SKM-1 (cell line): ENCODE results near the gene NRIP3.
"Not testable (repeated sequence)": the region's sequence is repeated elsewhere in the genome, so short reads cannot be mapped to it uniquely, and the experiment has no call there.

Experiments
- DNase-seq: peaks from one replicate; lab custom pipeline; 2025; ENCODE audit not compliant: unreplicated experiment; lab: John Stamatoyannopoulos, UW

NRIP3 gene

GRCh38 chr11:8973121-8973520 lies 30.7 kb downstream of the NRIP3 start:
- DNase-seq, result no peak

DNA sequence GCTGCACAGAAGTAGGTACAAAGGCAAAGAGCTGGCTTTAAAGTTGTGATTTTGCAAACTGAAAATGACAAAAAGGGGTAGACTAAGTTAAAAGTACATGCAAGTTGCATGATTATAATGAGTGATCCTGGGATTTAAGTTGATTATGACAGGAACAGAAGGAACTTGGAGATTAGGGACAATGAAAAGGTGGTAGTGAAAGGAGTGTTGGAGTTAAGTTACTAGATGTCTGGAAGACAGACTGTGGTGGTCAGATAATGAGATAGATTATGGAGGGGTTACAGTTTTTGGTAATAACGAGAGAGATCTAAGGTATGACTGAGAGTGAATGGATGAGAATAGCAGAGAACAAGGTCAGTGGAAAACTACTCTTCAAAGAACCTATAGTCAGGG lies 31.9 kb downstream of the NRIP3 start:
- DNase-seq, result no peak

GRCh38 chr11:8971196-8971923 lies 32.4 kb downstream of the NRIP3 start:
- DNase-seq, result no peak

DNA sequence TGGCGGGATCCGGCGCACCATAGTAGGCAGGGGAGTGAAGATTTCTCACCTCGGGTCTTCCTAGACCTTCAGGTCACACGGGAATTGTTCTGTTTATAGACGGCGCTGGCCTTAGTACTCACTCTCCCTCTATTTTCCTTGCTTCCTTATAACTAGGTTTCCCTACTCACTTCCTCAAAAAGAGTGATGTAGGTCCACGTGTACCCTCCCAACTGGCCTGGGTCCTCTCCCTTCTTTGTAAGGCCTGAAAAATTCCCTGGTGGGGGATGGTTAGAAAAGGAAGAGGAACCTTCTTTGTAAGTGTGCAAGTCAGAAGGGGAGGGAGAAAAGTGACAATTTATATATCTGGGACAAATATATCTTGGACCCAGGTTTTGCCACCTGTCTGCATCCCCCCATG lies 36.6 kb downstream of the NRIP3 start:
- no peak for DNase-seq

DNA sequence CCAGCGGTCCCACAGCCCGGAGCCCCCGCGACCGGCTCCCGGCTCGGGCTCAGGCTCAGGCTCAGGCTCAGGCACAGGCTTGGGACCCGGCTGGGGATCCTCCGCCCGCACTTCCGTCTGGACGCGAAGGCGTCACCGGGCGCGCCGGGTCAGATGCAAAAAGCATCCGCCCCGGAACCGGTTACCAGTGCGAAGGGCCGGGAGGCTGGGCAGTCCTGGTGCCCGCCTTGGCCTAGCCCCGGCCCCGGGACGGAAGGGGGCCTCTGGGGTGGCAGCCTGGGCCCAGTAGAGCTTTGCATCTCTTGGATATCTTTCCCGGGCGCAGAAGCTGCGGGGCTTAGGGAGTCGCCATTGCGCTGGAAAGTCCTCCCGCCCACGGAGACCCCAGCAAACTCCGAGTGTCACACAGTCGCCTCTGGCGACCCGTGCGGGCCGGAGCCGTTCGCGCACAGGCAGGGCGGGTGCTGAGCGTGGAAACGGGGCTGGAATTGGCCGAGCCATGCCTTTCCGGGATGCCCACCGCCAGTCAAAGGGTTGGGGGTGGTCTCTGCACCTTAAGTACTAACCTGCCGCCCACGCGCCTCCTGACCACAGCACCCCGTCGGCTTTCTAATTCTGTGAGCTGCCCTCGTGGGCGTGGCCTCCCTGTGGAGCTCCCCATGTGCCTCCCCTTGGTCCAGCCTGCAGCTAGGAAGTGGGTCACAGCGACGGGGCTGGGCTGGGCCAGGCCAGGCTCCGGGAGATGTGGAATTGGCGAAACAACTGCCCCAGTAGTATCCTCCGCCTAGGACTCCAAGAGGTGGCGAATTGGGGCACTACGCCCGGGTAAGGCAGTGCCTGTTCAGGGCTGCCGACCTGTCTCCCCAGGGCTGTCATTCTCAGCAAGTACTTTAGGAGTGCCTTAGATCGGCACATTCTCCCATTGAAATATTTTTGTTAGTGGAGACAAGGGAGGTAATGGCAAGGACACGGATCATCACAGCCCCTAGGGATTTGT lies 39.2 kb downstream of the NRIP3 start, which contains the start of gene TMEM9B:
TMEM9B (minus strand) TSS at position 119 of the 997 bp plus-strand sequence. CDS start 129 bp downstream, outside the sequence.
- peak; percentile 71 for DNase-seq

DNA sequence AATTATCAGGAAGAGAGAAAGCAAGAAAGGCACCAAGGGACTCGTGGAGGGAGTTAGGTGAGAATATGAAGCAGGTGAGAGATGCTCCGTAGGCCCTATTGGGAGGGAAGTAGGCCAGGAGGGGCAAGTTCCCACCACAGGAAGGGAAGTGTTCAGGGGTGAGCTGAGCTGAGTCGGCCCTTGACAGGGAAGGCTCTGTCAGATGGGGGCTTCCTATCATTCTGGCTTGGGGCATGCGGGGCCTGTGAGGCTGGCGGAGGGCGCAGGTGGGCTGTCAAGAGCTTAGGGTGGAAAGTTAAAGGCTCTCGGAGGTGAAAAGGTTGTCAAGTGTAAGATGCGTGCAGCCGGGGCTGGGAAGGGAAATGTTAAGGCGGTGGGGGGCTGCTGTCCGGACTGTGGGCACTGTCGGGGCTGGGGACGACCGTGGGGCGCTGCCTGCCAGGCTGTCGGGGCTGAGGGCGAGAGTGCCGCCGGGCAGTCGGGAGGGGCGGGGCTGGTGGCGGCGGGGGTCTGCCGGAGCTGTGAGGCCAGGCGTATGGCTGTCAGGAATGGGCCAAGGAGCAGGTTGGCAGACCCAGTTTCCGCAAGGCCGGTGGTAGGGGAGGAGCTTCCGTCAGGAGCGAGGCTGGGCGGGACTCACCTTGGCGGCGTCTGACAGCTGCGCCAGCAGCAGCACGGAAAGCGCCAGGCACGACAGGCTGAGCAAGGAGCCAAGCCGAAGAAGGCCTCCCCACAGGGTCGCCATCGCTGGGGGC lies 40.1 kb downstream of the NRIP3 start:
- DNase-seq, result peak; percentile 27

DNA sequence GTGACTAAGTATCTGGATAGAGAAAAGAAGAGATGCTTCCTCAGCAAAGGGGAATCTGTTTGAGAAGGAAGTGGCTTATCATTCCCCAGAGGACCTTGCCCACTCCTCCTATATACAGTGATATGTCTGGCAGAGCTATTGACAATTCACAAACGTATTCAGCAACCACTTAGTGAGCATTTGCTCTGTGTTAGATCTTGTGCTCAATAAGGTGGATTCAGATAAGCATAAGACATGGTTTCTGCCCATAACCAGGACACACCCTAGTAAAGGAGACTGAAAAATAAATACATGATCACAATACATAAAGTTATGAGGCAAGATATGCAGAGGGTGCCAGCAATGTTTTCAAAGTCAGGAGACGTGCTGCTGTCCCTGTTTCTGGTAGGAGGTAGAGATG lies 41.0 kb downstream of the NRIP3 start:
- DNase-seq, result no peak

- no peak for DNase-seq
Measured at GRCh38 chr11:8961401-8961800, 42.4 kb downstream of the NRIP3 start.

GRCh38 chr11:8959546-8960166 lies 44.1 kb downstream of the NRIP3 start:
- peak; percentile 59 for DNase-seq

- DNase-seq, result no peak
Measured at GRCh38 chr11:8956860-8957259, 46.9 kb downstream of the NRIP3 start.

DNA sequence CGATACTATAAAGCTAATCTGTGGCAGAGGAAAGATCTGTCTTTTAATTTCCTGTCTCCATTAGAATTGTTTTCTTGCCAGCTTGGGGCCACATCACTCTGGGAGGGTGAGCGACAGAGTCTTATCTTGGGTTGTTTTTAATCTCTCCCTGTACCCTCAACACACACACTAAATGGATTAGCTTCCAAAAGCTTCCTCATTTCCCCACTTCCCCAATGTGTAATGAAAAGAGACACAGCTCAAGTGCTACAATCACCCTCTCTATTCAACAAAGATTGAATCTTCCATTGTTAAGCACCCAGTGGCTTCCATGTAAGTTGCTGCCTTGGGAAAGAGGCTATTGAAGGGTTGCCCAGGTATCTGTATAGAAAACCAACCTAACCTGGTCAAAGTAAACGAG lies 54.9 kb downstream of the NRIP3 start:
- peak; percentile 19 for DNase-seq

DNA sequence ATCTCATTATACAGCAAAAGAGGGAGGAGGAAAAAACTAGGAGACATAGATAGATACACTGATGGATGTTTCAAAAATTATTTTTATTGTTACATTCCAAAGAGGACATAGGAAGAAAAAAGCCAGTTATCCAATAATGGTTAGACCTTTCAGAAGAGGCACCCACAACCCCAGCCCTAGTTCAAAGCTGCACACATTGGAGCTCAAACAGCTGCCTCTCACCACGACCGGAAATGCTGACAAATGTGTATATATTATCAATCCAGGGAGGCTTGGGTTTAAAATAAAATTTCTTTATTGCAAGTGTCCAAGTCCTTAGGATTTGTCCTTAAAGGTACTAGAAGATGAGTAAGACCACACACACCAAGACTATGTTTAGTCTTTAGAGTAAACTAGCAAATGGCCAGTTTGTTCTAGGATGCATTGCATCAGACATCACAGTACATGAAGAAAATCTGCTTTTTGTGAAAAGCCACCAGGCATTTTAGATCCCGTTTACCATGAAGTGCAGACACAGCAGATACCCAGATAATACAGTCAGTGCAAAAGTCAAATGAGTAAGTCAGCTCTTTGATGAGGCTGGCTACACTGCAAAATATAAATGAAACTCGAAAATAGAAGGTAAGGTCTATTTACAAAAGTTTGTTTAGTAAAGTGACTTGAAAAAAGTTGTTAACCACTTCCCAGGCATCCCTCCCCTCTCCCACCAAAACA lies 56.4 kb downstream of the NRIP3 start:
- DNase-seq, result no peak

- DNase-seq, result no peak
Measured at GRCh38 chr11:8942518-8943066, 61.2 kb downstream of the NRIP3 start, which contains the start of gene ASCL3. Gene ASCL3, minus strand, starts transcription at chr11:8943016. Its CDS starts 4,855 bp downstream, at chr11:8938161.

DNA sequence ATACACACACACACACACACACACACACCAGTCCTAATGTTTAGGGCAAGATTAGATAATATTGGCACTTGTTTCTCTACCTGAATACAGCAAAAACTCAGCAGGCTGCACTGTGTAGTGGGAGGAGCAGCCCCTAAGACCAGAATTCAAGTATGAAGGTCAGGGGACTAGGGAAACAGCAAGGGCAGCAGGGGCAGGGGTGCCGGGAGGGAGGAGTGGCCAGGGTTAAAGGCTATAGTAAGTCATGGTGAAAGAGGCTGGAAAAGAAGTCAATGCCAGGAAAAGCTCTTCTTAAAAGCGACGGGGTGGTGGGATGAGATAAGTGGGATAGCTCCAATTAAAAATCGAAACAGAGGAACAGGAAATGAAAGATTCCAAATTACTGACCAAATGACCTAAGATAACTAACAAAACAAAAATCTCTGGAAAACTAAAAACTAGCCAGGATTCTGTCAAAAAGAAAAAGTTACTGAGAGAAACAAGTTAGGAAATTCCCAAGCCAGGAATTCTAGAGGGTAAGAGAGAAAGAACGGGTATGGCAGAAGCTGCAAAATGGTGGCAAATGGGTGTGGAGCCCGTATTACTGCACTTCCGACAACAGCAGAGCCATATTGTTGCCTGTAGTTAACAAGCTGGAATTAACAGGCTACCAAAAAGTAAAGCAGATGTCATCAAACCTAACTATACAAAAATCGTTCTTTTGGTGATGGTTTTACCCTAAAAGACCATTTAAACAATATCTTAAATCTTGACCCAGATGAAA lies 62.3 kb downstream of the NRIP3 start:
- no peak for DNase-seq

- DNase-seq, result no peak
Measured at GRCh38 chr11:8937659-8938058, 66.1 kb downstream of the NRIP3 start.

DNA sequence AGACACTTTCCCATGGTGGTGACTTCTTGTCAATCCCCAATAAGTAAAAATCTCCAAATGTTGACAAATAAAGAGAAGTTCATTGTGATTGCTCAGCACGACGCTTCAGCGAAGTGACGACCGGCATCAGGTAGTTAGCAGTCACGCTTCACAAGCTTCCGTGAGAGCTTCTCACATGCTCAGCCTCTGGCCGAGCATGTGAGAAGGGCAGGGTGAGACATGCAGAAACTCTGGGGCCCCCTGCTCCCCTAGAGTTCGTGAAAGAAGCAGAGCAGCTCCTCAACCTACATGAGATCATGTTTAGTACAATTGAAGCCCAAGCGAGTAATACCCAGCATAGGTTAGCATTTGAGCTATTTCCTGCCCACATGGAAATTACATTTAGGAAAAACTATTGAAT lies 66.6 kb downstream of the NRIP3 start:
- DNase-seq, result no peak

DNA sequence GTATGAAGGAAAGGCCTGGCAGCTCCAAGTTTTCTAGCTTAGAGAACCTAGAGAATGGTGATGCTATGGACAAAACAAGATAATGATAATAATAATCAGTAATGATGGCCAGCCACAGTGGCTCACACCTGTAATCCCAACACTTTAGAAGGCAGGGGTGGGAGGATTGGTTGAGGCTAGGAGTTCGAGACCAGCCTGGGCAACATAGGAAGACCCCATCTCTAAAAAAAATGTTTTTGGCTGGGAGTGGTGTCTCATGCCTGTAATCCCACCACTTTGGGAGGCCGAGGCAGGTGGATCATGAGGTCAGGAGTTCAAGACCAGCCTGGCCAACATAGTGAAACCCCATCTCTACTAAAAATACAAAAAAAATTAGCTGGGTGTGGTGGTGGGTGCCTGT lies 68.0 kb downstream of the NRIP3 start:
- DNase-seq, result not testable (repeated sequence)

- no peak for DNase-seq
Measured at GRCh38 chr11:8934742-8935488, 68.9 kb downstream of the NRIP3 start.
